ENCODE results near the gene HTRA2.

Gene HTRA2

DNA sequence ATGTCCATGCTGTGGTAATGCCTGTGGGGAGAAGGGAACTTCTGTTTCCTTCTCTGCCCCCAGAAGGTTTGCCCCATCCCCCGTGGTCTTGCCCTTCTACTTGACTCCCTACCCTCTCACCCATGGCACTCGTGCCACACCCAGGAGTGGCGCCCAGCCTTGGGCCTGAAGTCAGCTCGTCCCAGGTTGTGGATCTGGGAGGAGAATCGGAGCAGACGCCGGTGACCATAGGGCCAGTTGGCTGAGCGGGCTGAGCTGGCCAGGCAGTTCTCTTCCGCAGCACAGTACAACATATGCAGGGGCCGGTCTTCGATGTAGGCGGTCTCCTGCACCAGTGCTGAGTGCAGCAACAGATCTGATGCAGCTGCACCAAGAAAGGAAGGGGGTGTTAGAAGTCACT is 4.7 kb downstream of the HTRA2 start:
- 91 to 95% methylated on average over 10 of the region's 12 CpGs for WGBS, 2 experiments (ENCODE audit: insufficient coverage in 2 of 2)
- Histone ChIP-seq H3K27ac (ENCODE audit: low read depth, low read length, severe bottlenecking) (no peak overlapping the region), H3K9me3 (ENCODE audit: control insufficient read depth, low read length) (no peaks in the 10 kb centered on the region), H3K36me3 (ENCODE audit: control insufficient read depth, insufficient read depth, low read length) (peaks cover 35% of the 10 kb centered on the region), H3K4me1 (ENCODE audit: control insufficient read depth, insufficient read depth, low read length, poor library complexity, severe bottlenecking) (peaks cover 9% of the 10 kb centered on the region), H3K4me3 (ENCODE audit: extremely low read depth, insufficient read depth, low read length, poor library complexity, severe bottlenecking) (no peak overlapping the region)

DNA sequence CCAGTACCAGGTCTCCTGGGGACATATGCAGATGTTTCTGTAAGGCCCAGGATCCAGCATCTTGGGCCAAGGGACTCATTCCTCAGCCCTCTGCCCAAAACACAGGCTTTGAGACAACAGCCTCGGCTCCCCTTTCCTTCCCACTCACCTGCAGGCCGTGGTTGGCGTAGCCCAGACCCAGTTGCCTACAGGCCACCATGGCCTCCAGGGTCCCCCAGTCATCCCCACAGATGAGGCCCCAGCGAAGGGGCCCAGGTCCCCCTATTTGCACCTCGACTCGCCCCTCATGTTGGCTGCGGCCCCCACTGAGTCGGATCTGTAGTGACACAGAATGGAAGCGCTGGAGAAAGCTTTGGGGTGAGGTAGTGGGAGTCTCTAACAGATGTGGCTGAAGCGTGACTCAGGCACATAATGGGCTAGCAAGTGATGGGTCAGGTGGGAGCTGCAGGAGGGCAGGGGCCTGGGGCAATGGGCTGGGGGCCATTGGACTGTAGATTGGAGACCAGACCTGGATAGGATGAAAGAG is 5.8 kb downstream of the HTRA2 start:
- Histone ChIP-seq H3K36me3 (ENCODE audit: control insufficient read depth, insufficient read depth, low read length) (peaks cover 39% of the 10 kb centered on the region), H3K9me3 (ENCODE audit: control insufficient read depth, low read length) (no peaks in the 10 kb centered on the region), H3K27ac (ENCODE audit: low read depth, low read length, severe bottlenecking) (no peak overlapping the region), H3K4me3 (ENCODE audit: extremely low read depth, insufficient read depth, low read length, poor library complexity, severe bottlenecking) (no peak overlapping the region), H3K4me1 (ENCODE audit: control insufficient read depth, insufficient read depth, low read length, poor library complexity, severe bottlenecking) (peaks cover 9% of the 10 kb centered on the region)
- WGBS, 2 experiments (ENCODE audit: insufficient coverage in 2 of 2) = 93 to 94% methylated on average over 5 to 8 of the region's 10 CpGs

DNA sequence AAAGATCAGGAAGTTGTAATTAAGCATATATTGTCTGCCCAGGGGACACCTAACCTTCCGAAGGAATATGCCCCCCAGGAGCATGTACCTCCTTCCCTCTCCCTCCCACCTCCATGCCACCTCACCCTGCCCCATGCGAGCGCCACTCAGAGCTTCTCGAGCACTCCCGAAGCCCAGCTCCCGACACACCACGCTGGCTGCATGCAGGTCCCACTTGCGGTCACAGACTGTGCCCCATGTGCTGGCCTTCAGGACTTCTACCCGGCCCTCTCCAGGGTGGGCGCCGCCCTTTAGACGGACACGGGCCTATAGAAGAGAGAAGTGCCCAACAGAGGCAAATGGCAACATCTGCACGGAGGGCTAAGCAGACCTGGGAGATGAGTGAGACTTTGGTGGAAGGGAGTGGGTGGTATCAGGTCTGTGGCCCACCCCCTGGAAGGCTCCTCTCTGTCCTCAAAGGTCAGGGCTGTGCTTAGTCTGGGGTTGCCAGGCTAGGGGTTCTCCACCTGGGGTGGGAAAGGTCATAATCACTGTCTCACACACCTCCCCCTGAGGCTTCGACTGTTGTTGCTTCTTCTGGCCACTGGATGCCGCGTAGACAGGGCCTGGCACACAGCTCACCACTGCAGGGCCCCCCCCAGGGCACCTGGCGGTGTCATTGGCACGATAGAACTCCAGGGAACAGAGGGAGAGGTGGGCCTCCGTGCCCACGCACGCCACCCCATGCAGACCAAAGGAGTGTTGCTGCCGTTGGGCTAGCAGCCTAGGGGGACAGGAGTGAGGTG is 6.6 kb downstream of the HTRA2 start:
- WGBS, 2 experiments (ENCODE audit: insufficient coverage in 2 of 2) = 92 to 95% methylated on average over 18 to 21 of the region's 23 CpGs
- peaks cover 5% of the 10 kb centered on the region for H3K4me1 ChIP-seq (ENCODE audit: control insufficient read depth, insufficient read depth, low read length, poor library complexity, severe bottlenecking)
- H3K9me3 ChIP-seq (ENCODE audit: control insufficient read depth, low read length) = no peaks in the 10 kb centered on the region
- no peak overlapping the region for H3K4me3 ChIP-seq (ENCODE audit: extremely low read depth, insufficient read depth, low read length, poor library complexity, severe bottlenecking)
- no peak overlapping the region for H3K27ac ChIP-seq (ENCODE audit: low read depth, low read length, severe bottlenecking)
- peaks cover 33% of the 10 kb centered on the region for H3K36me3 ChIP-seq (ENCODE audit: control insufficient read depth, insufficient read depth, low read length)

DNA sequence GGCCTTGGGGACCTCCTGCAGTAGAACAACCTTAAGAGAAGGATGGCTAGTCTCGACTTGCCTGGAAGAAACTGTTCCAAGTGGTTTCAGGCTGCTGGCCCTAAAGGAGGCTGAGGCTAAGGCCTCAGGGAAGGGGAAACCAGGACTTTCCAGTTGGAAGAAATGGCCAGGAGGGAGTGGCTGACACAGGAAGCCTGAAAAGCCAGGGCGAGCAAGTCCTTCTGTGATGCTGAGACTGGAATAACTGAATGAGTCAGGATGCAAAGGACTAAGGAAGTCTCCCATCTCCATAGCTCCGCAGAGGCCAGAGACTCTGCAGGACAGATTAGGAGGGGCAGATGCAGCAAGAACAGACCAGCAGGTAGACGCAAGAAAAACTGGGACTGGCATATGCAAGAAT is 7.4 kb downstream of the HTRA2 start:
- Histone ChIP-seq H3K4me3 (ENCODE audit: extremely low read depth, insufficient read depth, low read length, poor library complexity, severe bottlenecking) (no peak overlapping the region), H3K36me3 (ENCODE audit: control insufficient read depth, insufficient read depth, low read length) (peaks cover 30% of the 10 kb centered on the region), H3K27ac (ENCODE audit: low read depth, low read length, severe bottlenecking) (no peak overlapping the region), H3K9me3 (ENCODE audit: control insufficient read depth, low read length) (no peaks in the 10 kb centered on the region), H3K4me1 (ENCODE audit: control insufficient read depth, insufficient read depth, low read length, poor library complexity, severe bottlenecking) (peaks cover 5% of the 10 kb centered on the region)
- WGBS, 2 experiments (ENCODE audit: insufficient coverage in 2 of 2) = 76 to 83% methylated on average over 4 of the region's 4 CpGs

DNA sequence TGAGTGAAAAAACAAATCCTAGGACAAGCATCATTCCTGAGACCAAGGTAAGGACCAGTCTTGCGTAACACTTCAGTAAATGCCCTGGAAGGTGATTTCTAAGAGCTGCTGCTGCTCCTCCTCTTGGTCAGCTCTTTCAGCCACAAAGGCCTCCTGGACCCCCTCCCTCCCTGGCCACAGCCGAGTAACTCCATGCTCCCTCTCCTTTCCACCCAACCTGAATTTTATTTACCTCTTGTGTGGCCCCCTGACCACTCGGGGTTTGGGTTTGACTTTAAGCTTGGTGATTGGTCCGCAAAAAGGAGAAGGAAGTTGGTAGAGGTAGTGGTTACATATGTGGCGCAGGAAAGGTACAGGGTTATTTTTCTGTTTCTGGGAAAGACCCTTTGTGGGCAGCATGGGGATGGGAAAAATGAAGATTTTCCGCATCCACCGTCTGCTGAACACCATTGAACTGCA is 9.2 kb downstream of the HTRA2 start:
- 92 to 100% methylated on average over 4 to 7 of the region's 7 CpGs for WGBS, 2 experiments (ENCODE audit: insufficient coverage in 2 of 2)
- Histone ChIP-seq H3K27ac (ENCODE audit: low read depth, low read length, severe bottlenecking) (no peak overlapping the region), H3K36me3 (ENCODE audit: control insufficient read depth, insufficient read depth, low read length) (peaks cover 13% of the 10 kb centered on the region), H3K9me3 (ENCODE audit: control insufficient read depth, low read length) (no peaks in the 10 kb centered on the region), H3K4me1 (ENCODE audit: control insufficient read depth, insufficient read depth, low read length, poor library complexity, severe bottlenecking) (peaks cover 5% of the 10 kb centered on the region), H3K4me3 (ENCODE audit: extremely low read depth, insufficient read depth, low read length, poor library complexity, severe bottlenecking) (no peak overlapping the region)

DNA sequence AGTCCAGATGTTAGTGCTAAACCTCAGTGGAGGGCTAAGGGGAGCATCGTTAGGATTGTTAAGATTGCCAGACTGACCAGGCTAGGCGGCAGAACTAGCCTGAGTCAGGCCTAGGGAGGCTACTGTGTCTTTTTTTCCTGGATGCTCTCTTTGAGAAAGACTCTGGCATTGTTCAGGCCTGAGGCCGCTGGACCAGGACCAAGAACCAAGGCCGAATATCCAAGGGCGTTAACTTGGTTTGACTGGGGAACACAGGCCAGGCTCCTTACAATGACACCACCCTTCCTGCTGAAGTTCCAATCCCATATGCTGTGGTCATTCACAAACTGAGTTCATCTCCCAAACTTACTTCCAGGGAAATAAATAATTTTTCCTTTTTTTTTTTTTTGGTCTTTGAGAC is 10.6 kb downstream of the HTRA2 start:
- 100% methylated on average over 5 of the region's 5 CpGs for WGBS, 2 experiments (ENCODE audit: insufficient coverage in 2 of 2)
- Histone ChIP-seq H3K9me3 (ENCODE audit: control insufficient read depth, low read length) (no peaks in the 10 kb centered on the region), H3K4me3 (ENCODE audit: extremely low read depth, insufficient read depth, low read length, poor library complexity, severe bottlenecking) (no peak overlapping the region), H3K4me1 (ENCODE audit: control insufficient read depth, insufficient read depth, low read length, poor library complexity, severe bottlenecking) (peaks cover 5% of the 10 kb centered on the region), H3K27ac (ENCODE audit: low read depth, low read length, severe bottlenecking) (no peak overlapping the region), H3K36me3 (ENCODE audit: control insufficient read depth, insufficient read depth, low read length) (peaks cover 8% of the 10 kb centered on the region)

DNA sequence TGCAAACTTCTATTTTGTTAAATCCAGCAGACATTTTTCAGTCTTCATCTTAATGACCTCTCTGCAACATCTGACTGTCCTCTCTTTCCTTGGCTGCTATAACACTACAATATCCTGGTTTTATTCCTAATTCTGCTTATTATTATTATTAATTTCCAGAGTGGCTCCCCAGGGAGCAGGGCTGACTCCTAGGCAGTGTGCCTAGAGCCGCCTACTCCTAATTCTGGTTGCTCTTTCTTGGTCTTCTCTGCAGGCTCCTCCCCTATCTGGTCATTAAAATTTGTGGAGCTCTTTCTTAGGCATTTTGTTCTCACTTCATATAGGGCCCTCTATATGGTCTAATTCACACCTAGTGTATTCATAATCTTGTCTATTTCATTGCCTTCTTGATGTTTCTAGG is 13.2 kb downstream of the HTRA2 start:
- Histone ChIP-seq H3K27ac (ENCODE audit: low read depth, low read length, severe bottlenecking) (no peak overlapping the region), H3K9me3 (ENCODE audit: control insufficient read depth, low read length) (no peaks in the 10 kb centered on the region), H3K4me1 (ENCODE audit: control insufficient read depth, insufficient read depth, low read length, poor library complexity, severe bottlenecking) (no peaks in the 10 kb centered on the region), H3K4me3 (ENCODE audit: extremely low read depth, insufficient read depth, low read length, poor library complexity, severe bottlenecking) (no peak overlapping the region), H3K36me3 (ENCODE audit: control insufficient read depth, insufficient read depth, low read length) (peaks cover 8% of the 10 kb centered on the region)
- no CpG with 5 or more reads among the region's 1 CpG for WGBS, 2 experiments (ENCODE audit: insufficient coverage in 2 of 2)

DNA sequence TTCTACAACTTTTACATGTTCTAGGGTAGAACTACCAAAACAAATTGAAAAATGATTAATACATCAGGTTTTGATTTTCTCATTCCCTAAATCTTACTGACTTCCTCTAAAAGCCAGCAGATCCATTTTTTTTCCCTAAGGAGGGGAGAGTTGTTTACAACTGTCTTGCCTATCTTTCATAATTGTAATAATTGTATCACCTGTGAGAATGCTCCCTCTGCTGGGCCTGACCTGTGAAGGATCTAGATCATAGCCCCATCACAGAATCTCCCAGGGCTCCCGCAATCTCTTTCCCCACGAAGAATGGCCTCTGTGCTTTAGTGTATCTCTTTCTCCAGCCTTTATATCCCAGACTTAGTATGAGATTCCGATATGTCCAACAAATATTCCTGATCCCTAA is 14.9 kb downstream of the HTRA2 start:
- H3K36me3 ChIP-seq (ENCODE audit: control insufficient read depth, insufficient read depth, low read length) = peaks cover 9% of the 10 kb centered on the region
- H3K4me3 ChIP-seq (ENCODE audit: extremely low read depth, insufficient read depth, low read length, poor library complexity, severe bottlenecking) = no peak overlapping the region
- no peaks in the 10 kb centered on the region for H3K9me3 ChIP-seq (ENCODE audit: control insufficient read depth, low read length)
- 76 to 95% methylated on average over 3 of the region's 3 CpGs for WGBS, 2 experiments (ENCODE audit: insufficient coverage in 2 of 2)
- H3K4me1 ChIP-seq (ENCODE audit: control insufficient read depth, insufficient read depth, low read length, poor library complexity, severe bottlenecking) = peaks cover 4% of the 10 kb centered on the region
- no peak overlapping the region for H3K27ac ChIP-seq (ENCODE audit: low read depth, low read length, severe bottlenecking)

DNA sequence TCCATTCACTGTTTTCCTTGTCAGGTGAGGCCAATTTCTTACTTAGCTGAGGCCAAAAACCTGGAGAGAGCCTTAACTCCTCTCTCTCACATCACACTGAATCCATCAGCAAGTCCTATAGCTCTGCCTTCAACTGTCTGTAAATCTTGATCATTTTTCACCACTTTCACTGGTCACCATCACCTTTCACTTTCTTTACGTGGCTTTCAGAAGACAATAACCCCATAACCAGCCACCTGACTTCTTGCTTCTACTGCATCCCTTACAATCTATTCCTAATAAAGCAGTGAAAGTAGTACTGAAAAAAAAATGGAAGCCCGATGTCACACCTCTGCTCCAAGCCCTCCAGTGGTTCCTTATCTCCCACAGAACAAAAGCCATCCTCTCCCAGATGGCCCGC is 16.3 kb downstream of the HTRA2 start:
- Histone ChIP-seq H3K4me3 (ENCODE audit: extremely low read depth, insufficient read depth, low read length, poor library complexity, severe bottlenecking) (no peak overlapping the region), H3K4me1 (ENCODE audit: control insufficient read depth, insufficient read depth, low read length, poor library complexity, severe bottlenecking) (peaks cover 4% of the 10 kb centered on the region), H3K9me3 (ENCODE audit: control insufficient read depth, low read length) (no peaks in the 10 kb centered on the region), H3K27ac (ENCODE audit: low read depth, low read length, severe bottlenecking) (no peak overlapping the region), H3K36me3 (ENCODE audit: control insufficient read depth, insufficient read depth, low read length) (peaks cover 18% of the 10 kb centered on the region)
- 75 to 100% methylated on average over 2 of the region's 3 CpGs for WGBS, 2 experiments (ENCODE audit: insufficient coverage in 2 of 2)

DNA sequence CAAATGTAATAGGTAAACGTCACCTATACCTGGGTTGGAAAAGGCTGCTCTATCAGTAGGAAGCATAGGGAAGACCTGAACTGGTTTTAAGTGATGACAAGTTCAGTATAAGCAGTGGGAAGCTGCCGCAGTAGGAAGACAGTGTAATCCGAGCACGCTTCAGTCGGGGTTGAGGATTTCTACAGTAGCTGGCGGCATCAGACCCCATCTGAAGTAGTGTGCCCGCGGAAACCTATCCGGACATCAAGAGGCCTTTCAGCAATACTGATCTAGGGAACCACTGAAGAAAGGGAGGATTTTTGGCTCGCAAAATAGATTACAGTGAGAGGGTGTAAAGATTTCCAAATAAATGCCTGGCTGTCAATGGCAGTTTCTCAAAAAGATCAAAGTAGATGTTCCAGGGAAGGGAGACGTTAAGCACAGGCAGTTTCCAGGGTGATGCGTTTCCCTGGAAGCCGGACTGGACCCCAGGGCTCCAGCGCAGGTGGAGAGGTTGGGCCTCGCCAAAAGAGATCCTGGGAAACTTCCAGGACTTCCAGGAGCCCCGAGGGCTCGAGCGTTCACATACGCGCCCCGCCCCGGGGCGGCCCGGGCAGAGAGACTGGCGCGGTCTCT is 18.7 kb downstream of the HTRA2 start:
- H3K4me3 ChIP-seq (ENCODE audit: extremely low read depth, insufficient read depth, low read length, poor library complexity, severe bottlenecking) = peak overlapping the region; percentile 45
- H3K4me1 ChIP-seq (ENCODE audit: control insufficient read depth, insufficient read depth, low read length, poor library complexity, severe bottlenecking) = peaks cover 4% of the 10 kb centered on the region
- no peak overlapping the region for H3K27ac ChIP-seq (ENCODE audit: low read depth, low read length, severe bottlenecking)
- peaks cover 31% of the 10 kb centered on the region for H3K36me3 ChIP-seq (ENCODE audit: control insufficient read depth, insufficient read depth, low read length)
- WGBS, 2 experiments (ENCODE audit: insufficient coverage in 2 of 2) = 11 to 12% methylated on average over 26 of the region's 26 CpGs
- no peaks in the 10 kb centered on the region for H3K9me3 ChIP-seq (ENCODE audit: control insufficient read depth, low read length)

Measured in mesodermal cell (in vitro differentiated cells).